ENCODE results near the gene COL6A3.

- TF ChIP-seq, protein P1, sequence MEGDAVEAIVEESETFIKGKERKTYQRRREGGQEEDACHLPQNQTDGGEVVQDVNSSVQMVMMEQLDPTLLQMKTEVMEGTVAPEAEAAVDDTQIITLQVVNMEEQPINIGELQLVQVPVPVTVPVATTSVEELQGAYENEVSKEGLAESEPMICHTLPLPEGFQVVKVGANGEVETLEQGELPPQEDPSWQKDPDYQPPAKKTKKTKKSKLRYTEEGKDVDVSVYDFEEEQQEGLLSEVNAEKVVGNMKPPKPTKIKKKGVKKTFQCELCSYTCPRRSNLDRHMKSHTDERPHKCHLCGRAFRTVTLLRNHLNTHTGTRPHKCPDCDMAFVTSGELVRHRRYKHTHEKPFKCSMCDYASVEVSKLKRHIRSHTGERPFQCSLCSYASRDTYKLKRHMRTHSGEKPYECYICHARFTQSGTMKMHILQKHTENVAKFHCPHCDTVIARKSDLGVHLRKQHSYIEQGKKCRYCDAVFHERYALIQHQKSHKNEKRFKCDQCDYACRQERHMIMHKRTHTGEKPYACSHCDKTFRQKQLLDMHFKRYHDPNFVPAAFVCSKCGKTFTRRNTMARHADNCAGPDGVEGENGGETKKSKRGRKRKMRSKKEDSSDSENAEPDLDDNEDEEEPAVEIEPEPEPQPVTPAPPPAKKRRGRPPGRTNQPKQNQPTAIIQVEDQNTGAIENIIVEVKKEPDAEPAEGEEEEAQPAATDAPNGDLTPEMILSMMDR (IDR thresholded peaks at IDR 0.05), result no peak
- TF ChIP-seq POLR2A (IDR thresholded peaks at IDR 0.05), result no peak
These were observed 9.6 kb downstream of the COL6A3 start for GRCh38 chr2:237404413-237404812.
